ENCODE data around the gene KRT85.
A peak's percentile ranks its signal among the peaks of the same experiment; 100 is the strongest.

KRT85 gene

GRCh38 chr12:52383331-52383730, 16.1 kb upstream of the KRT85 start:
- no peaks in the 10 kb centered on the region for H3K4me1 Mint-ChIP-seq
- no peaks in the 10 kb centered on the region for H3K36me3 Mint-ChIP-seq (ENCODE audit: low read depth)
- no peak overlapping the region for H3K27ac Mint-ChIP-seq
- DNase-seq = no peak
- no peak overlapping the region for H3K4me3 Mint-ChIP-seq
- no peaks in the 10 kb centered on the region for H3K9me3 Mint-ChIP-seq
- TF ChIP-seq, protein P1, sequence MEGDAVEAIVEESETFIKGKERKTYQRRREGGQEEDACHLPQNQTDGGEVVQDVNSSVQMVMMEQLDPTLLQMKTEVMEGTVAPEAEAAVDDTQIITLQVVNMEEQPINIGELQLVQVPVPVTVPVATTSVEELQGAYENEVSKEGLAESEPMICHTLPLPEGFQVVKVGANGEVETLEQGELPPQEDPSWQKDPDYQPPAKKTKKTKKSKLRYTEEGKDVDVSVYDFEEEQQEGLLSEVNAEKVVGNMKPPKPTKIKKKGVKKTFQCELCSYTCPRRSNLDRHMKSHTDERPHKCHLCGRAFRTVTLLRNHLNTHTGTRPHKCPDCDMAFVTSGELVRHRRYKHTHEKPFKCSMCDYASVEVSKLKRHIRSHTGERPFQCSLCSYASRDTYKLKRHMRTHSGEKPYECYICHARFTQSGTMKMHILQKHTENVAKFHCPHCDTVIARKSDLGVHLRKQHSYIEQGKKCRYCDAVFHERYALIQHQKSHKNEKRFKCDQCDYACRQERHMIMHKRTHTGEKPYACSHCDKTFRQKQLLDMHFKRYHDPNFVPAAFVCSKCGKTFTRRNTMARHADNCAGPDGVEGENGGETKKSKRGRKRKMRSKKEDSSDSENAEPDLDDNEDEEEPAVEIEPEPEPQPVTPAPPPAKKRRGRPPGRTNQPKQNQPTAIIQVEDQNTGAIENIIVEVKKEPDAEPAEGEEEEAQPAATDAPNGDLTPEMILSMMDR (IDR thresholded peaks at IDR 0.05) = no peak
- H3K27me3 Mint-ChIP-seq (ENCODE audit: low read depth, poor library complexity) = no peaks in the 10 kb centered on the region

- no peak for DNase-seq
- Mint-ChIP-seq H3K4me1 (no peaks in the 10 kb centered on the region), H3K9me3 (no peaks in the 10 kb centered on the region), H3K27ac (no peak overlapping the region), H3K4me3 (no peak overlapping the region), H3K27me3 (ENCODE audit: low read depth, poor library complexity) (no peaks in the 10 kb centered on the region), H3K36me3 (ENCODE audit: low read depth) (no peaks in the 10 kb centered on the region)
- TF ChIP-seq, protein P1 (IDR thresholded peaks at IDR 0.05) = no peak
Observed at GRCh38 chr12:52382854-52383253, 15.6 kb upstream of the KRT85 start.

GRCh38 chr12:52381206-52381605, 13.9 kb upstream of the KRT85 start:
- Mint-ChIP-seq H3K9me3 (no peaks in the 10 kb centered on the region), H3K4me3 (no peak overlapping the region), H3K27ac (no peak overlapping the region), H3K36me3 (ENCODE audit: low read depth) (no peaks in the 10 kb centered on the region), H3K27me3 (ENCODE audit: low read depth, poor library complexity) (no peaks in the 10 kb centered on the region), H3K4me1 (no peaks in the 10 kb centered on the region)
- TF ChIP-seq, protein P1 (IDR thresholded peaks at IDR 0.05) = no peak
- no peak for DNase-seq

- H3K9me3 Mint-ChIP-seq = no peaks in the 10 kb centered on the region
- H3K27me3 Mint-ChIP-seq (ENCODE audit: low read depth, poor library complexity) = no peaks in the 10 kb centered on the region
- no peak overlapping the region for H3K27ac Mint-ChIP-seq
- no peaks in the 10 kb centered on the region for H3K36me3 Mint-ChIP-seq (ENCODE audit: low read depth)
- TF ChIP-seq, protein P1 (IDR thresholded peaks at IDR 0.05) = peak; percentile 56
- DNase-seq = peak; percentile 58
- H3K4me1 Mint-ChIP-seq = no peaks in the 10 kb centered on the region
- no peak overlapping the region for H3K4me3 Mint-ChIP-seq
Observed at GRCh38 chr12:52380271-52380694, 13.0 kb upstream of the KRT85 start.

DNA sequence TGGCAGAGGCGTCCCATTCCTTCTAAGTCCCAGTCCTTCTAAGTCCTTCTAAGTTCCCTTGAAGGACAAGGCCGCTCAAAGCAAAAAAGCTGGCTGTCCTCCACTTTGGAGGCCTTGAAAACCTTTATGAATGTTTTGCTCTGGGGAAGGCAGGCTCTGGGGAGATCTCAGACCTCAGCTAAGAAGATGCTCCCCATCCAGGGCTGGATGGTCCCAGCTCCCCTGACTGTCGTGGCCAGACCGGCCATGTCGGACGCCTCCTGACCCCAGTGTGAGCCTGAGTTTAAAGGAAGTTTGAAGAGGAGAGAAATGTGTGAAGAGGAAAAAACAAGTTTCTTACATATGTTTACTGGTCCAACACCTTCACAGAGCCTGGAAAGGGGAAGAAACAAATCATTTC, 12.3 kb upstream of the KRT85 start:
- Mint-ChIP-seq H3K27me3 (ENCODE audit: low read depth, poor library complexity) (no peaks in the 10 kb centered on the region), H3K9me3 (no peaks in the 10 kb centered on the region), H3K36me3 (ENCODE audit: low read depth) (no peaks in the 10 kb centered on the region), H3K4me3 (no peak overlapping the region), H3K4me1 (no peaks in the 10 kb centered on the region), H3K27ac (no peak overlapping the region)
- no peak for DNase-seq
- TF ChIP-seq, protein P1 (IDR thresholded peaks at IDR 0.05) = no peak

DNA sequence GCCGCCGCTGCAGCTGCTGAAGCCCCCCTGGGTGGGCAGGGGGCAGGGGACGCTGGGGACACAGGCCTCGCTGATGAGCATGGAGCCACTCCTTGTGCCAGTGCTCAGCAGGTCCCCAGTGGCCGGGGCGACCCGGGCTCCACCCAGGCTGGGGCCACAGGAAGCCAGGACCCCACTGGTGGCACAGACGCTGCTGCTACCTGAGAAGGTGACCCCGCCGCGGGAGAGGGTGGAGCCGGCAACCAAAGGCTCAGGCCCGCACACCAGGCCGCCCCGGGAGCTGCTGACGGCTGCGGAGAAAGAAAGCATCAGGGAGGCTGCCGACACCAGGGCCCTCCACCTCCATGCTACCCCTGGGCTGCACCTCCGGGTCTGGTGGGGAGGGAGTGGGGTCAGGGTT, 10.8 kb upstream of the KRT85 start:
- Mint-ChIP-seq H3K9me3 (no peaks in the 10 kb centered on the region), H3K27me3 (ENCODE audit: low read depth, poor library complexity) (no peaks in the 10 kb centered on the region), H3K4me3 (no peak overlapping the region), H3K36me3 (ENCODE audit: low read depth) (no peaks in the 10 kb centered on the region), H3K4me1 (no peaks in the 10 kb centered on the region), H3K27ac (no peak overlapping the region)
- TF ChIP-seq, protein P1 (IDR thresholded peaks at IDR 0.05) = no peak
- DNase-seq = no peak
